ENCODE results near the gene HTR3E. TPM values are rescaled to one million over a fixed set of nuclear protein-coding genes. Genes with fewer than 3 reads are reported as not detected.

Gene HTR3E
- total RNA-seq, 1 experiment from 2014 or later = not detected

- intact Hi-C loops (cut with micrococcal nuclease) = no loop called here
- no peaks in the 10 kb centered on the region for H3K27me3 ChIP-seq (ENCODE audit: low read length)
- DNase-seq (no peak), ATAC-seq (no peak)
- H3K79me2 ChIP-seq (ENCODE audit: low read length) = no peaks in the 10 kb centered on the region
- H3K9ac ChIP-seq (ENCODE audit: low read length) = no peak overlapping the region
- H3K9me2 ChIP-seq (replicated peaks; ENCODE audit: low read length) = no peaks in the 10 kb centered on the region
- H2AFZ ChIP-seq (ENCODE audit: low read length) = no peak overlapping the region
- ChIA-PET CTCF (no interaction called here), POLR2A (ENCODE audit: unreplicated experiment) (no interaction called here)
- no peak for TF ChIP-seq EZH2 (IDR thresholded peaks at IDR 0.05; ENCODE audit: low read length, unreplicated experiment)
- no peak for TF ChIP-seq EZH2phosphoT487 (IDR thresholded peaks at IDR 0.05; ENCODE audit: borderline replicate concordance, low read length)
- TF ChIP-seq CTCF (conservative IDR thresholded peaks at IDR 0.05; ENCODE audit: low read depth, low read length) = no peak
- no peak overlapping the region for H3K27ac ChIP-seq (ENCODE audit: low read length)
- no peaks in the 10 kb centered on the region for H4K20me1 ChIP-seq (ENCODE audit: low read length)
- no peaks in the 10 kb centered on the region for H3F3A ChIP-seq (ENCODE audit: low read length, unreplicated experiment)
- H3K4me2 ChIP-seq (ENCODE audit: low read length) = no peak overlapping the region
- no TSS peak for BruUV-seq (replicated peaks)
- H3K9me3 ChIP-seq (ENCODE audit: low read length) = no peaks in the 10 kb centered on the region
- H3K4me3 ChIP-seq (ENCODE audit: low read length) = no peak overlapping the region
- H3K36me3 ChIP-seq (ENCODE audit: low read depth, low read length) = no peaks in the 10 kb centered on the region
- no peaks in the 10 kb centered on the region for H3K4me1 ChIP-seq (ENCODE audit: insufficient read depth, low read length)
These were observed 14.4 kb upstream of the HTR3E start for GRCh38 chr3:184082465-184082864.

- no peaks in the 10 kb centered on the region for H4K20me1 ChIP-seq (ENCODE audit: low read length)
- no peaks in the 10 kb centered on the region for H3K9me3 ChIP-seq (ENCODE audit: low read length)
- DNase-seq (peak; percentile 27), ATAC-seq (no peak)
- no peak overlapping the region for H3K27ac ChIP-seq (ENCODE audit: low read length)
- H3K79me2 ChIP-seq (ENCODE audit: low read length) = no peaks in the 10 kb centered on the region
- BruUV-seq (replicated peaks) = no TSS peak
- H3K27me3 ChIP-seq (ENCODE audit: low read length) = no peaks in the 10 kb centered on the region
- no peak overlapping the region for H3K9ac ChIP-seq (ENCODE audit: low read length)
- no peak overlapping the region for H3K4me2 ChIP-seq (ENCODE audit: low read length)
- CTCF ChIA-PET = no interaction called here
- intact Hi-C loops (cut with micrococcal nuclease) = no loop called here
- no peaks in the 10 kb centered on the region for H3F3A ChIP-seq (ENCODE audit: low read length, unreplicated experiment)
- no peak overlapping the region for H3K4me3 ChIP-seq (ENCODE audit: low read length)
- no peak overlapping the region for H2AFZ ChIP-seq (ENCODE audit: low read length)
- H3K36me3 ChIP-seq (ENCODE audit: low read depth, low read length) = no peaks in the 10 kb centered on the region
- no peaks in the 10 kb centered on the region for H3K4me1 ChIP-seq (ENCODE audit: insufficient read depth, low read length)
- POLR2A ChIA-PET (ENCODE audit: unreplicated experiment) = no interaction called here
- no peaks in the 10 kb centered on the region for H3K9me2 ChIP-seq (replicated peaks; ENCODE audit: low read length)
- TF ChIP-seq EZH2phosphoT487 (IDR thresholded peaks at IDR 0.05; ENCODE audit: borderline replicate concordance, low read length) (no peak), EZH2 (IDR thresholded peaks at IDR 0.05; ENCODE audit: low read length, unreplicated experiment) (no peak), CTCF (conservative IDR thresholded peaks at IDR 0.05; ENCODE audit: low read depth, low read length) (no peak)
These were observed 11.4 kb upstream of the HTR3E start for GRCh38 chr3:184085389-184085852.

DNA sequence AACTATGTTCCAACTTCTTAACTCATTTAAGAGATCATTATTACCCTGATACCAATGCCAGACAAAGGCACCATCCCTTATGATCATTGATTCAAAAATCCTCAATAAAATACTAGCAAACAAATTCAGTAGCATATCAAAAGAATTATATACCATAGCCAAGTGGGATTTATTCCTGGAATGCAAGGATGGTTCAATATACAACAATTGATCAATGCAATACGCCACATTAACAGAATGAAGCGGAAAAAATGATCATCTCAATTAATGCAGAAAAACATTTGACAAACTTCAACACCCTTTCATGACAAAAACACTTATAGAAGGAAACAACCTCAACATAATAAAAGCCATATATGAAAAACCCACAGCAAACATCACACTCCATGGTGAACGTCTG, 4.7 kb upstream of the HTR3E start:
- ATAC-seq (no peak), DNase-seq (no peak)
- Histone ChIP-seq H3K9me2 (replicated peaks; ENCODE audit: low read length) (no peaks in the 10 kb centered on the region), H3K79me2 (ENCODE audit: low read length) (no peaks in the 10 kb centered on the region), H3F3A (ENCODE audit: low read length, unreplicated experiment) (no peaks in the 10 kb centered on the region), H4K20me1 (ENCODE audit: low read length) (no peaks in the 10 kb centered on the region), H3K36me3 (ENCODE audit: low read depth, low read length) (no peaks in the 10 kb centered on the region), H2AFZ (ENCODE audit: low read length) (no peak overlapping the region), H3K27ac (ENCODE audit: low read length) (no peak overlapping the region), H3K4me2 (ENCODE audit: low read length) (no peak overlapping the region), H3K4me3 (ENCODE audit: low read length) (no peak overlapping the region), H3K27me3 (ENCODE audit: low read length) (no peaks in the 10 kb centered on the region), H3K9me3 (ENCODE audit: low read length) (peaks cover 5% of the 10 kb centered on the region; the same call in 1 of the 2 replicates), H3K9ac (ENCODE audit: low read length) (no peak overlapping the region), H3K4me1 (ENCODE audit: insufficient read depth, low read length) (no peaks in the 10 kb centered on the region)
- intact Hi-C loops (cut with micrococcal nuclease) = no loop called here
- BruUV-seq (replicated peaks) = no TSS peak
- POLR2A ChIA-PET (ENCODE audit: unreplicated experiment) = no interaction called here
- CTCF ChIA-PET = no interaction called here
- TF ChIP-seq EZH2phosphoT487 (IDR thresholded peaks at IDR 0.05; ENCODE audit: borderline replicate concordance, low read length) = no peak
- no peak for TF ChIP-seq EZH2 (IDR thresholded peaks at IDR 0.05; ENCODE audit: low read length, unreplicated experiment)
- no peak for TF ChIP-seq CTCF (conservative IDR thresholded peaks at IDR 0.05; ENCODE audit: low read depth, low read length)

Data from PC-3 (cell line).